Dendritic cell treated with granulocyte-macrophage colony-stimulating factor and Interleukin-4, amounts not matched to agents 40 ng/mL and 50 ng/mL, for 4 days (primary cell): ENCODE data around the gene CELF2.

Experiments used
- H3K27ac Mint-ChIP-seq: one replicate; pipeline ENCODE4 v1.8.0; 2022; ENCODE audit warnings: mild to moderate bottlenecking, mixed read lengths
- H3K27me3 Mint-ChIP-seq: one replicate; pipeline ENCODE4 v1.8.0; 2022; ENCODE audit warnings: mild to moderate bottlenecking, mixed read lengths
- H3K36me3 Mint-ChIP-seq: one replicate; pipeline ENCODE4 v1.8.0; 2022; ENCODE audit warnings: low read depth, mixed read lengths
- H3K4me1 Mint-ChIP-seq: one replicate; pipeline ENCODE4 v1.8.0; 2022; ENCODE audit warnings: low read depth, mixed read lengths
- H3K4me3 Mint-ChIP-seq: one replicate; pipeline ENCODE4 v1.8.0; 2022; ENCODE audit warnings: mild to moderate bottlenecking, moderate library complexity, mixed read lengths
- H3K9me3 Mint-ChIP-seq: one replicate; pipeline ENCODE4 v1.8.0; 2022; ENCODE audit warnings: mixed read lengths
- intact Hi-C: fragments of 100-400 bp; cut with micrococcal nuclease; formaldehyde crosslinking; loops from one replicate; pipeline ENCODE4 v1.15.0; 2022

Gene CELF2

DNA sequence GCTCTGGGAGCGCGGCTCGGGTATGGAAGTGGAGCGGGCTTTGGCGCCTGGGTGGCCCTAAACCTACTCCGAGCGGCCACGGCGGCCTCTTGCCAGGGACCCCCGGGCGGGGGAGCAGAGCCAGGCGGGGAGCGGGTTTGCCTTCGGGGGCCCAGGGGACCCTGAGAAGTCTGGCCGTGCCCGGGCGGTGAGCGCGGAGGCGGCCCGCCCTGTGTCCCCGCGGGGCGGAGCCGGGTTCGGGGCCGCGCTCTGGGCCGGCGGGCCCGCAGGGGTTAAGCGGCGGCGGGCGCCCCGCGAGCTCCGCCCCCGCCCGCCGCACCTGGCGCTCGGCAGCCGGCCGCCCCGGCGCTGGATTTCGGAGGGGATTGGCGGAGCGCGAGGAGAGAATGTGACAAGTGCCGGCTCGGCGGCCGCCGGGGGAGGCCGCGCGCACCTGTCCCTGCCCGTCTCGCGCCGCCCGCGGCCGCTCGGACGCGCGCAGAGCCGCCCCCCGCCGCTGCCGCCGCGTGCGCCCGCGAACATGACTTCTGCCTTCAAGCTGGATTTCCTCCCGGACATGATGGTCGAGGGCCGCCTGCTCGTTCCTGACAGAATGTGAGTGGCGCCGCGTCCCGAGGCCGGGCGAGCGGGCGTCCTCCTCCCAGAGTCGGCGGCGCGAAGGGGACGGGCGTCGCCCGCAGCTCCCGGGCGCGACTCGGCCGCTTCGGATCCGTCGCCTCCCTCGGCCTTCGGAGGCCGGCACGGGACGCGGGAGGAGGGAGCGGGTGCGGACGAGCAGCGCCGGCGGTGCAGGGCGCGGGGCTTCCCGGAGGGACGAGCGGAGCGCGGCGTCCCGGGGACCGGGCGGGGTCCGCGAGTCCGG is at the start of gene CELF2:
Gene CELF2 (plus strand): TSS at position 303 of the 862 bp plus-strand sequence. CDS start 218 bp downstream, at position 521.
- H3K27me3 Mint-ChIP-seq = peaks cover 70% of the 10 kb centered on the region
- peak within 1 kb of the TSS; percentile 76 for H3K4me3 Mint-ChIP-seq
- H3K9me3 Mint-ChIP-seq = no peaks in the 10 kb centered on the region
- H3K4me1 Mint-ChIP-seq = peaks cover 17% of the 10 kb centered on the region
- intact Hi-C loops = no loop called here
- H3K36me3 Mint-ChIP-seq = no peaks in the 10 kb centered on the region
- no peak within 1 kb of the TSS for H3K27ac Mint-ChIP-seq

DNA sequence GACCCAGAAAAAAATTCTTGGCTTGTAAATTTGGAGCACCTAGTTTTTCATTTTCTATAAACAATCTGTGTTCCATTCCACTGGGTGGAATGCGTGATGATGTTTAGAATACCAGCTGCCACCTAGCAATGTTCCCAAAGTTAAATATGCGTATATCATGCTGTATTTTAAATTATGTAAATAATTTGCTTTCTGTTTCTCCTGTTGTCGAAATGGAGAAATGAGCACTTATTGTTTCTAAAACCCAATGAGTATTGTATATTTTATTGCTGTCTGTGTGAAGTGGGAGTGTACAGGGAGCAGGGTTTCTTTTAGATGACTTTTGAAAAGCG is 49.4 kb upstream of the CELF2 start:
- Mint-ChIP-seq H3K4me1 (no peaks in the 10 kb centered on the region), H3K9me3 (no peaks in the 10 kb centered on the region), H3K4me3 (no peak overlapping the region), H3K27me3 (peaks cover 9% of the 10 kb centered on the region), H3K27ac (no peak overlapping the region), H3K36me3 (no peaks in the 10 kb centered on the region)
- intact Hi-C loops = no loop called here

DNA sequence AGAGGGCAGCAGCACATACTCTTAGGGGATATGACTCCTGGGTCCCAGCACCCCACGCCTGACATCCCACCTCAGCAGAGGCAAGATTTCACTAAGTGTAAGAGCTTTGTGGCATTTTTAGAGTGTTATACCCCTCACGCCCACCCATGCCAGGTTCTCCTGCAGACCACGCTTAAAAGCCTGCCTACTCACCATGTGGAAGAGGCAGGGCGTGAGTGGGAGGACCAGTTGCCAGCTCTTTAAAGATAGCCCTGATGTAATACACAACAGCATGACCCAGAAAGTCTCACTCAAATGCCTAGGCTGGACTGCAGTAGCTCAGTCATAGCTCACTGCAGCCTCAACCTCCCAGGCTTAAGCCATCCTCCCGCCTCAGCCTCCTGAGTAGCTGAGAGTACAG is 44.4 kb upstream of the CELF2 start:
- Mint-ChIP-seq H3K27ac (no peak overlapping the region), H3K4me1 (no peaks in the 10 kb centered on the region), H3K9me3 (no peaks in the 10 kb centered on the region), H3K36me3 (no peaks in the 10 kb centered on the region), H3K4me3 (no peak overlapping the region), H3K27me3 (peaks cover 17% of the 10 kb centered on the region)
- intact Hi-C loops = no loop called here

DNA sequence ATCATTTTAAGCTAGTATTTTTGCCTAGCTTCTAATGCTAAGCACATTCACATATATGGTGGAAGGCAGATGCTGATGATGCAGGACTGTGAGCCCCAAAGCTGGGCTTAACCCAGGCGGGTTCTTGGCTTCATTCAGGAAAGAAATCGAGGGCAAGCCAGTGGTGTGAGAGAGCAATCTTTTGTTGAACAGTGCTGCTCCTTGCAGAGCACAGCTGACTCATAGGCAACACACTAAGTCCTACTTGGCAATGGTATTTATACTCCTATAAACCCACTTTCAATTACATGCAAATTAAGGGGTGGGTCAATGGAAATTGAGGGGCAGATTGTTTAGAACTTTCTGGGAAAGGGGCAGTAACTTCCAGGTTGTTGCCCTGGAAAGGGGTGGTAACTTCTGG is 42.0 kb upstream of the CELF2 start:
- no peaks in the 10 kb centered on the region for H3K4me1 Mint-ChIP-seq
- intact Hi-C loops = no loop called here
- H3K27ac Mint-ChIP-seq = no peak overlapping the region
- no peaks in the 10 kb centered on the region for H3K9me3 Mint-ChIP-seq
- H3K4me3 Mint-ChIP-seq = no peak overlapping the region
- no peaks in the 10 kb centered on the region for H3K36me3 Mint-ChIP-seq
- peaks cover 14% of the 10 kb centered on the region for H3K27me3 Mint-ChIP-seq

DNA sequence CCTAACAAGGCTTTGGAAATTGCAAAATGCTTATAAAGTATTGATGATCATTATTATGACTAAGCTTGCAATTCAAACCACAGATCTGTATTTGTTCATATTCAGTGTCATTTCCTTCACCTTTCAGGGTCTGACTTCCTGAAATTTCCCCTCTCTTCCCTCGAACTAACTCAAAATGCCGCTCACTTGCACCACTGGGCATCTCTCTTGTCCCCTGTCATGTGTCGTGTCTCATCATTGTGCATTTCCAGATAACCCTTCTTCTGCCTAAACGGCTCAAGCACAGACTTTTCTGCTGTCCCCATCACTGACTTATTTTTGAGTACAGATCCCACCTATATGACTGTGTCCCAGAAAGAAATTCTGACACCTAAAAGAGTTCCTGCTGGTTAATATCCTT is 41.0 kb upstream of the CELF2 start:
- H3K27me3 Mint-ChIP-seq = peaks cover 12% of the 10 kb centered on the region
- no peak overlapping the region for H3K27ac Mint-ChIP-seq
- H3K4me3 Mint-ChIP-seq = no peak overlapping the region

DNA sequence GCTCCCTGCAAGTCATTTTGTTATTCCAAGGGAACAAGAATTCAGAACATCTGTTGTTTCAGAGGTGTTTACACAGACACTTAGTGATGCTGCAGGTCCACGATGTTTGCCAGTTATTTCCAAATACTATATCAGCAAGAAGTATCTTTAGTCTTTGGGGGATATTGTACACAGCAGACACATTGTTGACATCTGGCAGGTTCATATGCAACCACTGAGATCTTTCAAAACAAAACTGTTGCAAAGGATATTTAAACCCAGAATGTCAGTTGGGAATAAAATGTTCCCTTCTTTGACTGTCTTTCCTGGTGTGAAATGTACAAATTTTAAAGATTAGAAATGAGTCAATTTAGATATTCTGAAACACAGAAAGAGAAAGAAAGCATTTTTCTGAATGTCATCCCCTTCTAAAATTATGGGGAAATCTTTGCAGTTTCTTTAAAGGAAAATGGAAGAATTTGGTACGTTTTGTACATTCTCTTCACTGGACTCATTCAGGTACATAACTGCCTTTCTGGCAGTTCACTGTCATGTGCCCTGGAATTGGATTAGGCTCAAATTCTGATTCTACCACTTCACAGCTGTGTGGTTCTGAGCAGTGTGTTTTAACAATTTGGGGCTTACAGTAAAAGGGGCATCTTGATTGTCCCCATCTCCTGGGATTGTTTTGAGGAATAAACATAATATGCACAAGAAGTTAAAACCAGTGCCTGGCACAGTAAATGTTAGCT is 40.3 kb upstream of the CELF2 start:
- H3K36me3 Mint-ChIP-seq = no peaks in the 10 kb centered on the region
- no peaks in the 10 kb centered on the region for H3K9me3 Mint-ChIP-seq
- peaks cover 11% of the 10 kb centered on the region for H3K27me3 Mint-ChIP-seq
- intact Hi-C loops = no loop called here
- H3K27ac Mint-ChIP-seq = no peak overlapping the region
- H3K4me3 Mint-ChIP-seq = no peak overlapping the region
- H3K4me1 Mint-ChIP-seq = no peaks in the 10 kb centered on the region

More for the DNA sequence above, 41.0 kb upstream of the CELF2 start:
- Mint-ChIP-seq H3K36me3 (no peaks in the 10 kb centered on the region), H3K4me1 (no peaks in the 10 kb centered on the region), H3K9me3 (no peaks in the 10 kb centered on the region)
- intact Hi-C loops = no loop called here

DNA sequence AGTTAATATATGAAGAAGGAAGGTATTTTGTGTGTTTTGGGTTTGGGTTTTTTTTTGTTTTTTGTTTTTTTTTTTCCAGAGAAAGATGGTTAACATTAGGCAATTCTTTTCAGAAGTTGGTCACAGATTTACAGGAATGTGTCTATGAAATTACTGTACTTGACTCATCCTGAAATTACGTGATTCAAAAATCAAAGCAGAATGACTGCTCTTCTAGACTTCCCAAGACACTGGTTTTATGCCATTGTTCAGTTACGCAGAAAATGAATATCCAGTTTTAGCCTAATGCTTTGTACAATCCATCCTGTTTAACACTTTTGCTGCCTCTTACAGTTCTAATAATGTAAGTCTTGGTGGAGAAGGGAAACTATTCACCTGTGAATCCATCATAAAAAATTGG is 39.7 kb upstream of the CELF2 start:
- Mint-ChIP-seq H3K9me3 (no peaks in the 10 kb centered on the region), H3K4me3 (no peak overlapping the region), H3K36me3 (no peaks in the 10 kb centered on the region), H3K4me1 (no peaks in the 10 kb centered on the region), H3K27ac (no peak overlapping the region), H3K27me3 (peaks cover 8% of the 10 kb centered on the region)
- intact Hi-C loops = no loop called here

DNA sequence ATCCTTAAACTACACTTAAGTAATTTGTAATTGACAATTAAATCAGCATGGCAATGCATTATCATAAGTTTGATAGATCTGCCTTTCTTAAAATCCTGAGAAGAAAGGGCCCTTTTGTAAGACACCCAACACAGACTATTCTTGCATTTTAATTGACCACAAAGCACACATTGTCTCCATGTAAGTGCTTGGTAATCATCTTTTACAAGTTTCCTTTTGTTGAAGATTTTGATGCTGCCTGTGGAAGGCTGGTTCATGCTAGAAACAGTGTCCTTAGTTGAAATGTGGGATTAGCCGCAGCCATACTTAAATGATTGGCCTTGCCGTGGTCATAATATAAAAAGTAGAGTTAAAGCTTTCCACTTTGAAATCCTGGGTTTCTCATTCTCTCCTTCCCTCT is 32.3 kb upstream of the CELF2 start:
- Mint-ChIP-seq H3K4me3 (no peak overlapping the region), H3K36me3 (no peaks in the 10 kb centered on the region), H3K4me1 (no peaks in the 10 kb centered on the region), H3K27me3 (no peaks in the 10 kb centered on the region), H3K27ac (no peak overlapping the region), H3K9me3 (no peaks in the 10 kb centered on the region)
- intact Hi-C loops = no loop called here

DNA sequence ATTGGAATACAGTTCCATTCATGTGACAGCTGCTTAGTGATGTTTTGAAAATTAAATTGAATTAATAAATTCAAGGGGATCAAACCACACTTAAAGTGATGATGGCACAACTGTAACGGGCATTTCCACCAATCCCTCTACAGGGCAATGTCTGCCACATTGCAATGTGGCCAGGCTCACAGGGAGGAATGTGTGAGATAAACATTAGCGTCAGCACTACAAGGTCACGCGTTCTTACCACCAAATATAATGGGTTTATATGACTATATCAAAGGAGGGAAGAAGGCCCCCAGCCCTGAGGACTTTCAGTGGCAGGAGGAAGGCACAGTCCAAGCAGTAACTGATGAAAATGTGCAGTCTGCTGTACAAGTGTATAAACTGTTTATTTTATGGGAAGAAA is 31.1 kb upstream of the CELF2 start:
- intact Hi-C loops = no loop called here
- Mint-ChIP-seq H3K36me3 (no peaks in the 10 kb centered on the region), H3K4me1 (no peaks in the 10 kb centered on the region), H3K27me3 (no peaks in the 10 kb centered on the region), H3K27ac (no peak overlapping the region), H3K9me3 (no peaks in the 10 kb centered on the region), H3K4me3 (no peak overlapping the region)

DNA sequence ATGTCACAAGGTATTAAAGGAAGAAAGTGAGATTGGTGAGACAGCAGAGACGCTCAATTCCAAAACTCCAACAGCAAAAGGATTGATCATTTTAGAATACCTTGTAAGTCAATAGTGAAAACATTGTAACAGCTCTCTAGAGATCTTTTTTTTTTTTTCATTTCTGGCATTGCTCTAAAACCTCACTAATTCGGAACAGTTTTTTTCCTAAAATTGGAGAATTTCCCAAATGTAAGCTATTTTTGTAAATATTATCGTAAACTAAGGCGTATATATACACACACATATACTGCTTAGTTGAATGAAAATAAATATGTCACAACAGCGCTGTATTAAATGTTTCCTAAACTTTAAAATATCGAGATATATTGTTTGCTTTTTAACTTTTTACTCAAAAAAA is 30.6 kb upstream of the CELF2 start:
- no peaks in the 10 kb centered on the region for H3K4me1 Mint-ChIP-seq
- H3K9me3 Mint-ChIP-seq = no peaks in the 10 kb centered on the region
- intact Hi-C loops = no loop called here
- no peaks in the 10 kb centered on the region for H3K36me3 Mint-ChIP-seq
- H3K27ac Mint-ChIP-seq = no peak overlapping the region
- H3K27me3 Mint-ChIP-seq = no peaks in the 10 kb centered on the region
- H3K4me3 Mint-ChIP-seq = no peak overlapping the region

DNA sequence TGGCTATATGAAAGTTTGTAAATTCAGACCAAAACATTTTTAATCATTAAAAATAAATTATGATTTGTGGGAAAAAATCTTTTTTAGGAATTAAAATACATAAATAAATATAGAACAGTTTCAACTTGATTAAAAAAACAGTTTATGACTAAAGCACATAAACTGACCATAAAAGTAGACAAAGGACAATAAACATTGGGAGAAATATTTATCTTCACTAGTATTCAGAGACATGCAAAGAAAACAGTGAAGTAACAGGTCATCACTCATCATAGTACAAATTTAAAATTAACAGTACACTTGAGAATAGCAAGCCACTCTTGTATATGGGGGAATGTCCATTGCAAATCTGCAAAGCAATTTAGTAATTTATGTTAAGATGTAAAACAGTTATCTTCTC is 28.0 kb upstream of the CELF2 start:
- intact Hi-C loops = no loop called here
- H3K27ac Mint-ChIP-seq = no peak overlapping the region
- H3K27me3 Mint-ChIP-seq = no peaks in the 10 kb centered on the region

DNA sequence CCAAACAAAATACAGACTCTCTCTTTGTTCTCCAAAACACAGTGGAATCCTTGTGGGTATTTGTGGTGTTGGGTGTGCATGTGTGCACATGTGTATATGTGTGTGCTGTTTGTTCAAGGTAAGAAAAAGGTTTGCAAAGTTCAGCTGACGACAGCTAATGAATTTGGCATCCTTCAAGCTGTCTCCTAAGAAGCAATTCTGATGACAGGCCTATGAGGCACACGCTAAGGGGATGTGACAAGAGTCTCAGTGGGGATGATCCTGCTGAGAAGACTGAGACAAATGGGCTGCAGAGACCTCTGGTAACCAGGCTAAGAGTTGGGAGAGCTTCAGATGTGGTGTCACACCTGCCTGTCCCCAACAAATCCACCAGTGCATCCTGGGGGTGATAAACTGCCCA is 26.5 kb upstream of the CELF2 start:
- Mint-ChIP-seq H3K4me3 (no peak overlapping the region), H3K36me3 (no peaks in the 10 kb centered on the region), H3K27ac (no peak overlapping the region), H3K27me3 (no peaks in the 10 kb centered on the region), H3K4me1 (no peaks in the 10 kb centered on the region), H3K9me3 (no peaks in the 10 kb centered on the region)
- intact Hi-C loops = no loop called here

More for the DNA sequence above, 28.0 kb upstream of the CELF2 start:
- H3K9me3 Mint-ChIP-seq = no peaks in the 10 kb centered on the region
- no peaks in the 10 kb centered on the region for H3K4me1 Mint-ChIP-seq
- no peak overlapping the region for H3K4me3 Mint-ChIP-seq
- no peaks in the 10 kb centered on the region for H3K36me3 Mint-ChIP-seq

DNA sequence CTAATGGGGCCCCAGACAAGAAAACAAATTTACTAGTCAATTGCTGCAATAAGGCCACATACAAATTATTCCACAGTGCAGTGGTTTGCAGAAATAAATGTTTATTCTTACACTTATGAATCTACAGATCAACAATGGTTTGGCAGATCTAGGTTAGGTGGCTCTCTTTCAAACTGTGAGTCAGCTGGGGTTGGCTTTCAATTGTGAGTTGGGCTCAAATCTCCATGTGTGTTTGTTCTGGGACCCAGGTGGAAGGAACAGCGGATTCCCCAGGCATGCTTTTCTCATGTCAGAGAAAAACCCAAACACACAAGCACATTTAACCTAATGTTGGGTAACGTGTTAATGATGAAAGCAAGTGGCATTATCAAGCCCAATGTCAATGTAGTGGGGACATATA is 25.6 kb upstream of the CELF2 start:
- Mint-ChIP-seq H3K36me3 (no peaks in the 10 kb centered on the region), H3K9me3 (no peaks in the 10 kb centered on the region), H3K27ac (no peak overlapping the region), H3K27me3 (no peaks in the 10 kb centered on the region), H3K4me1 (peaks cover 4% of the 10 kb centered on the region), H3K4me3 (no peak overlapping the region)
- intact Hi-C loops = no loop called here

DNA sequence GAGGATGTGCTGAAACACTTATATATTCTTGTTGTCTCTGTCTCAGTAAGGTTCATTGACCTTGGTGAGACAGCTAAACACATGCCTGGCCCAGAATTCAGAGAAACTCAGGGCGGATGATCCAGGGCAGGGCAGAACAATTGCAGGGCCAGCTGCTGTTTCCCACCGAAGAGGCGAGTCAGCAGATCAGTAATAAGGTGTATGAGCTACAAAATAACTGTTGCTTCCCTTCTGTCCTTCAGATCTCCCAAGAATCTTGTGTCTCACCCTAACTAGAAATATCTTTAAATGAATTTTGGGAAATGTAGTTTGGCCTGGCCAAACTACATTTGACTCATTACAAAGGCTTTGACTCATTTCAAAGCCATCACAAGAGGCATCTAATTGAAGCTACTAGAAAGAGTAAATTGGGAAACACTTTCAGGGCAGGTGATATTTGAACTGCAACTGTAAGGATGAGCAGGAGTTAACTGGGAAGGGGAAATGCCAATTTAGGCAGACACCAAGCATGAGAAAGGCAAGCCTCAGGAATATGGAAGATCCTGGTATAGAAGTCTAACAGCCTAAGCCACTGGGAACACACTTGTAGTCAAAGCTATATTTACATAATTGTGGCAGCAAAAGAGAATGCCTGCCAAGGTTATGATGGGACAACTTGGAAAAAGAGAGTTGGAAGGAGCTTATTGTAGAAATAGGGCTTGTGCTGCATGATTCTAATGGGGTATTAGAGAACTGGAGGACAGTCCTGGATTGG is 24.5 kb upstream of the CELF2 start:
- no peak overlapping the region for H3K4me3 Mint-ChIP-seq
- intact Hi-C loops = no loop called here
- H3K36me3 Mint-ChIP-seq = no peaks in the 10 kb centered on the region
- no peak overlapping the region for H3K27ac Mint-ChIP-seq
- H3K4me1 Mint-ChIP-seq = peaks cover 8% of the 10 kb centered on the region
- H3K9me3 Mint-ChIP-seq = no peaks in the 10 kb centered on the region
- H3K27me3 Mint-ChIP-seq = no peaks in the 10 kb centered on the region
